SK-N-SH treated with all-trans-retinoic acid at 6 μM for 48 hours (cell line): ENCODE measurements around the gene PRKG1.

Experiments
- ATAC-seq: fragments of 200-7000 bp; cut with Tn5 transposase; 3 replicates; pipeline ENCODE4 v1.9.1; 2020; ENCODE audit warnings: mild to moderate bottlenecking, moderate library complexity
- ARNTL ChIP-seq: fragments of 450-650 bp; formaldehyde crosslinking; IDR thresholded peaks from 2 replicates; pipeline ENCODE4 v1.5.0; 2020; ENCODE audit warnings: low read depth, mild to moderate bottlenecking, moderate library complexity, borderline replicate concordance
- BACH2 ChIP-seq: fragments of 250-450 bp; sonication (Bioruptor Pico); IDR thresholded peaks from 2 replicates; pipeline ENCODE4 v1.9.0; 2021; ENCODE audit warnings: mild to moderate bottlenecking, borderline replicate concordance
- CSDC2 ChIP-seq: fragments of 250-450 bp; sonication (Bioruptor Pico); IDR thresholded peaks from 2 replicates; pipeline ENCODE4 v1.5.0; 2020; ENCODE audit warnings: mild to moderate bottlenecking, moderate library complexity
- CSRNP3 ChIP-seq: fragments of 250-450 bp; sonication (Bioruptor Pico); IDR thresholded peaks from 2 replicates; pipeline ENCODE4 v1.5.1; 2021; ENCODE audit warnings: mild to moderate bottlenecking, moderate library complexity
- ESRRG ChIP-seq: fragments of 250-450 bp; sonication (Bioruptor Pico); IDR thresholded peaks from 2 replicates; pipeline ENCODE4 v1.6.1; 2021; ENCODE audit warnings: mild to moderate bottlenecking
- ISL1 ChIP-seq: fragments of 250-450 bp; sonication (Bioruptor Pico); IDR thresholded peaks from 2 replicates; pipeline ENCODE4 v2.1.2; 2022; ENCODE audit warnings: mild to moderate bottlenecking, moderate library complexity
- OSR1 ChIP-seq: fragments of 250-450 bp; sonication (Bioruptor Pico); IDR thresholded peaks from 2 replicates; pipeline ENCODE4 v1.8.0; 2022; ENCODE audit warnings: moderate library complexity, mild to moderate bottlenecking, inconsistent platforms
- POU6F1 ChIP-seq: fragments of 250-450 bp; sonication (Bioruptor Pico); IDR thresholded peaks from 2 replicates; pipeline ENCODE4 v1.8.0; 2021; ENCODE audit warnings: low read depth, mild to moderate bottlenecking, moderate library complexity, borderline replicate concordance
- PPARA ChIP-seq: fragments of 250-450 bp; sonication (Bioruptor Pico); IDR thresholded peaks from 2 replicates; pipeline ENCODE4 v1.5.0; 2020; ENCODE audit warnings: mild to moderate bottlenecking, borderline replicate concordance
- RARB ChIP-seq: fragments of 250-450 bp; sonication (Bioruptor Pico); IDR thresholded peaks from 2 replicates; pipeline ENCODE4 v1.8.0; 2021; ENCODE audit warnings: mild to moderate bottlenecking, moderate library complexity
- SNAI2 ChIP-seq: fragments of 250-450 bp; sonication (Bioruptor Pico); IDR thresholded peaks from 2 replicates; pipeline ENCODE4 v1.5.0; 2020; ENCODE audit warnings: mild to moderate bottlenecking, moderate library complexity
- TCF4 ChIP-seq: fragments of 250-450 bp; sonication (Bioruptor Pico); IDR thresholded peaks from 2 replicates; pipeline ENCODE4 v1.8.0; 2021; ENCODE audit warnings: mild to moderate bottlenecking, moderate library complexity, borderline replicate concordance
- TOX ChIP-seq: fragments of 250-450 bp; sonication (Bioruptor Pico); IDR thresholded peaks from 2 replicates; pipeline ENCODE4 v1.8.0; 2021; ENCODE audit warnings: mild to moderate bottlenecking, moderate library complexity, borderline replicate concordance
- TSHZ2 ChIP-seq: fragments of 250-450 bp; sonication (Bioruptor Pico); IDR thresholded peaks from 2 replicates; pipeline ENCODE4 v1.5.0; 2020; ENCODE audit warnings: mild to moderate bottlenecking, moderate library complexity
- ZC3H10 ChIP-seq: fragments of 250-450 bp; sonication (Bioruptor Pico); IDR thresholded peaks from 2 replicates; pipeline ENCODE4 v1.5.1; 2021; ENCODE audit warnings: mild to moderate bottlenecking, moderate library complexity
- ZFP3 ChIP-seq: fragments of 250-450 bp; sonication (Bioruptor Pico); IDR thresholded peaks from 2 replicates; pipeline ENCODE4 v1.5.0; 2020; ENCODE audit warnings: mild to moderate bottlenecking, moderate library complexity
- ZFP30 ChIP-seq: fragments of 450-650 bp; formaldehyde crosslinking; IDR thresholded peaks from 2 replicates; pipeline ENCODE4 v1.5.0; 2022; ENCODE audit warnings: mild to moderate bottlenecking, moderate library complexity
- ZNF565 ChIP-seq: fragments of 450-650 bp; formaldehyde crosslinking; conservative IDR thresholded peaks from 2 replicates; pipeline ENCODE4 v1.5.0; 2020; ENCODE audit warnings: low read depth, mild to moderate bottlenecking, moderate library complexity
- ZNF70 ChIP-seq: fragments of 450-650 bp; formaldehyde crosslinking; IDR thresholded peaks from 2 replicates; pipeline ENCODE4 v1.5.0; 2020; ENCODE audit warnings: mild to moderate bottlenecking, moderate library complexity
- ZNF8 ChIP-seq: fragments of 450-650 bp; formaldehyde crosslinking; IDR thresholded peaks from 2 replicates; pipeline ENCODE4 v1.5.0; 2020; ENCODE audit warnings: mild to moderate bottlenecking, moderate library complexity
- TF ChIP-seq, protein P1 (sequence below): fragments of 250-450 bp; sonication (Bioruptor Pico); IDR thresholded peaks from 2 replicates; pipeline ENCODE4 v1.8.0; 2020; ENCODE audit warnings: mild to moderate bottlenecking, moderate library complexity, borderline replicate concordance

PRKG1 gene

GRCh38 chr10:51092402-51092801 lies 18.1 kb downstream of the PRKG1 start:
- TF ChIP-seq CSDC2 (CRISPR knock-in tag) (peak; percentile 84; the same call in 1 of the 2 replicates), TOX (CRISPR knock-in tag) (no peak), SNAI2 (CRISPR knock-in tag) (peak; percentile 50; the same call in 1 of the 2 replicates), ESRRG (CRISPR knock-in tag) (no peak), PPARA (CRISPR knock-in tag) (no peak)
- TF ChIP-seq, protein P1, sequence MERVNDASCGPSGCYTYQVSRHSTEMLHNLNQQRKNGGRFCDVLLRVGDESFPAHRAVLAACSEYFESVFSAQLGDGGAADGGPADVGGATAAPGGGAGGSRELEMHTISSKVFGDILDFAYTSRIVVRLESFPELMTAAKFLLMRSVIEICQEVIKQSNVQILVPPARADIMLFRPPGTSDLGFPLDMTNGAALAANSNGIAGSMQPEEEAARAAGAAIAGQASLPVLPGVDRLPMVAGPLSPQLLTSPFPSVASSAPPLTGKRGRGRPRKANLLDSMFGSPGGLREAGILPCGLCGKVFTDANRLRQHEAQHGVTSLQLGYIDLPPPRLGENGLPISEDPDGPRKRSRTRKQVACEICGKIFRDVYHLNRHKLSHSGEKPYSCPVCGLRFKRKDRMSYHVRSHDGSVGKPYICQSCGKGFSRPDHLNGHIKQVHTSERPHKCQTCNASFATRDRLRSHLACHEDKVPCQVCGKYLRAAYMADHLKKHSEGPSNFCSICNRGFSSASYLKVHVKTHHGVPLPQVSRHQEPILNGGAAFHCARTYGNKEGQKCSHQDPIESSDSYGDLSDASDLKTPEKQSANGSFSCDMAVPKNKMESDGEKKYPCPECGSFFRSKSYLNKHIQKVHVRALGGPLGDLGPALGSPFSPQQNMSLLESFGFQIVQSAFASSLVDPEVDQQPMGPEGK (CRISPR knock-in tag) = no peak
- TF ChIP-seq, all 23 proteins: peak for 2
- ATAC-seq = no peak; the same call in 2 of the 3 replicates

GRCh38 chr10:51095444-51095843 lies 21.2 kb downstream of the PRKG1 start:
- TF ChIP-seq OSR1 (no peak), ZNF70 (CRISPR knock-in tag) (no peak), ZFP30 (CRISPR knock-in tag) (no peak), ZNF565 (CRISPR knock-in tag) (no peak), ZC3H10 (no peak), ISL1 (no peak), TOX (CRISPR knock-in tag) (no peak), RARB (no peak), TCF4 (CRISPR knock-in tag) (no peak), ESRRG (CRISPR knock-in tag) (no peak), TSHZ2 (CRISPR knock-in tag) (no peak), SNAI2 (CRISPR knock-in tag) (no peak), CSDC2 (CRISPR knock-in tag) (no peak), ZFP3 (CRISPR knock-in tag) (no peak)
- TF ChIP-seq, protein P1 (CRISPR knock-in tag) = no peak
- no peak for ATAC-seq

GRCh38 chr10:51097546-51097945 lies 23.3 kb downstream of the PRKG1 start:
- peak; percentile 57 for ATAC-seq
- TF ChIP-seq ISL1 (peak; percentile 30), ZNF8 (no peak), POU6F1 (CRISPR knock-in tag) (no peak), ZFP3 (CRISPR knock-in tag) (no peak)
- TF ChIP-seq, all 23 proteins: peak for 1

- TF ChIP-seq SNAI2 (CRISPR knock-in tag) (no peak), ZNF565 (CRISPR knock-in tag) (no peak)
- ATAC-seq = no peak
Measured at GRCh38 chr10:51100221-51100620, 25.9 kb downstream of the PRKG1 start.

DNA sequence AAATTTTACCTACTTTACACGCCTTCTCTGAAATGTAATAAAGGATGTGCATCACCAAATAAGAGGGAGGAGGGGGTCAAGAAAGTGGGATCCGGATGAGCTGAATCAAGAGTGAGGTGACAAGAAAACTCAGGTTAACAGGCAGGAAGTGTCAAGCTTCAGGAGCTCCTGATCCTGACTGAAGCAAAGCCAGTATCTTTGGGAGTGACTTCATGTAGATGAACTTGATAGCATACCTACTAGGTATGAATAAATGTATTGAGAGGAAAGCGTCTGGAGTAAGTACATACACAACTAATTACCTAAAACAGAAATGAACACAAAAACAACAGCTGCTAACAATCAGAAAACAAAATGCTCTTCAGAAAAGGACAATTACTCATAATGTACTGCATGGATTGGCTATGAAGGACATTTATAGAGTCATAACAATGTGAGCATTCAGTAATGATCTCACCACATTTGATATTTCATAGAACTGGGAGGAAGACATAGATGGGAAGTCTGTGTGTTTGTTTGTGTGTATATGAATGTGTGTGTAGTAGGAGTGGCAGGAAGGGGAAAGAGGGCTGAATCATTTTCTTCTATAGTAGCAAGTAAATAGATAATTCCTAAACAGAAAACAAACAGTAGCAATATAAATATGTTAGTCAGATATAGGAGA lies 29.4 kb downstream of the PRKG1 start:
- ATAC-seq = no peak
- no peak for TF ChIP-seq CSDC2 (CRISPR knock-in tag)
- TF ChIP-seq ISL1 = no peak
- no peak for TF ChIP-seq OSR1
- TF ChIP-seq POU6F1 (CRISPR knock-in tag) = no peak
- no peak for TF ChIP-seq PPARA (CRISPR knock-in tag)
- TF ChIP-seq ARNTL (CRISPR knock-in tag) = no peak
- TF ChIP-seq TCF4 (CRISPR knock-in tag) = no peak
- no peak for TF ChIP-seq BACH2 (CRISPR knock-in tag)
- no peak for TF ChIP-seq ZC3H10
- TF ChIP-seq TOX (CRISPR knock-in tag) = no peak
- no peak for TF ChIP-seq SNAI2 (CRISPR knock-in tag)
- TF ChIP-seq CSRNP3 = no peak
- TF ChIP-seq RARB = no peak
- no peak for TF ChIP-seq ZNF70 (CRISPR knock-in tag)
- no peak for TF ChIP-seq ZNF565 (CRISPR knock-in tag)
- TF ChIP-seq ZFP30 (CRISPR knock-in tag) = no peak
